ENCODE data around the gene PMM1.
A peak's percentile ranks its signal among the peaks of the same experiment; 100 is the strongest.
"Not testable (repeated sequence)": the region's sequence is repeated elsewhere in the genome, so short reads cannot be mapped to it uniquely, and the experiment has no call there.

PMM1 gene

DNA sequence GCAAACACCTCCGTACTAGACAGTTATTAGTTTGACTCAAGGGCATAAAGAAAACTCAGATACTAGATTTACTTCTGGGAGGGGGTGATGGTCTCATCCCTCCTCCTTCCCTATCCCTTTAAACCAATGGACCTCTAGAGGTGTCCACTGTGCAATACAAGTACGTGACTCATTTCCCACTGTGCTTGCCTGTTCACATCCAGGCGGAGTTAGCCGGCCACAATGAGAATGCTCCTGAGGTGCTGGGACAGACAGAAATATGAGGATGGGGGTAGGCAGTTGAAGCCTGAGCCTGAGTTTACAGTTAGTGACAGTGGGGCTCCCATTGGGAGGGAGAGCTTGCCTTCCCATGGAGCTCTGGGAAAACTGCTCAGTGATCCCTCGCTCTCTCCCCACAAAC, 8.4 kb upstream of the PMM1 start:
- TF ChIP-seq MYC (IDR thresholded peaks at IDR 0.05; ENCODE audit: low read depth, low read length): no peak
- TF ChIP-seq CTCF (IDR thresholded peaks at IDR 0.05; ENCODE audit: low read depth, low read length): no peak
- TF ChIP-seq POLR2A (IDR thresholded peaks at IDR 0.05; ENCODE audit: extremely low read depth, insufficient read length): no peak
- TF ChIP-seq MAX (IDR thresholded peaks at IDR 0.05; ENCODE audit: low read depth, low read length): no peak
- DNase-seq (ENCODE audit: low read depth): no peak
- no peak overlapping the region for H3K4me3 ChIP-seq (ENCODE audit: low read depth, low read length)

GRCh38 chr22:41597635-41597953, 8.0 kb upstream of the PMM1 start:
- TF ChIP-seq MAX (IDR thresholded peaks at IDR 0.05; ENCODE audit: low read depth, low read length): no peak
- no peak for TF ChIP-seq CTCF (IDR thresholded peaks at IDR 0.05; ENCODE audit: low read depth, low read length)
- TF ChIP-seq POLR2A (IDR thresholded peaks at IDR 0.05; ENCODE audit: extremely low read depth, insufficient read length): no peak
- TF ChIP-seq MYC (IDR thresholded peaks at IDR 0.05; ENCODE audit: low read depth, low read length): no peak
- DNase-seq (ENCODE audit: low read depth): no peak
- H3K4me3 ChIP-seq (ENCODE audit: low read depth, low read length): no peak overlapping the region

DNA sequence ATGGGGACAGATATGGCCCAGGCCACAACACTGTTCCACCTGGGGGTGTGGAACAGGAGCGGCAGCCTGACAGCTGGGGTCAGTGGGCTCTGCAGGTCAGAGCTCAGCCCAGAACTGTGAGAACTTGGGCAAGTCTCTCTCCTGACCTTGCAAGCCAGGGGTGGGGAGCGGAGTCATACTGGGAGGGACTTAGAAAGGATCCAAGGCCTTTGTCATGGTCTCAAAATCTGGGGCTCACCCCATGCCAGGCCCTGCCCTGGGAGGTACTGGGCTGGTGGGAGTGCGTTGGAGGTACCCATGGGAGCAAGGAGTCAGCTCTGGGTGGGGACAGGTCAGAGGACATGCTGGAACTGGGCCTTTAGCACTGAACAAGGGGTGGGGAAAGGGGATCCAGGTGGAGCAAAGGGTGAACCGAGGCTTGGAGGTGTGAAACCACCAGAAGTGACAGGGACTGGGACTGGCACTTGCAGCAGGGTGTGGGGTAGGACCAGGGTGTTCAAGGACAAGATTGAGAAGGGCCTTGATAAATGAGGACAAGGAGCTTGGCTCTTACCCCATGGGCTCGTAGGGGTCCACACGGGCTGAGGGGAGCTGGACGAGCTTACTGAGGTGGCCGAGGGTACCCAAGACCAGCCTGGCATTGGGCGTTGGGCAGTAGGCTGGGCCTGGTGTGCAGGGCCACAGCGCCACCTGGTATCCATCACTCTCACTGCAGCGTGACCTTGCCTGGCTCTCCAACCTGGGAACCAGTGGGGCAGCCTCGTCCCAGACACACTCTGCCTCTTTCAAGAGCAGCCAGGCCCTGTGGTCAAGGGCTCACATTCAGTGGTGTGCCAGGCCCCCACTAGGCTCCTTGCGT, 7.4 kb upstream of the PMM1 start:
- H3K4me3 ChIP-seq (ENCODE audit: low read depth, low read length): no peak overlapping the region
- peak; percentile 66 for DNase-seq (ENCODE audit: low read depth)
- TF ChIP-seq MAX (IDR thresholded peaks at IDR 0.05; ENCODE audit: low read depth, low read length) (0 out of 2 replicates have a peak, but pooled peaks have one; percentile 22), CTCF (IDR thresholded peaks at IDR 0.05; ENCODE audit: low read depth, low read length) (peak; percentile 82), POLR2A (IDR thresholded peaks at IDR 0.05; ENCODE audit: extremely low read depth, insufficient read length) (no peak)

DNA sequence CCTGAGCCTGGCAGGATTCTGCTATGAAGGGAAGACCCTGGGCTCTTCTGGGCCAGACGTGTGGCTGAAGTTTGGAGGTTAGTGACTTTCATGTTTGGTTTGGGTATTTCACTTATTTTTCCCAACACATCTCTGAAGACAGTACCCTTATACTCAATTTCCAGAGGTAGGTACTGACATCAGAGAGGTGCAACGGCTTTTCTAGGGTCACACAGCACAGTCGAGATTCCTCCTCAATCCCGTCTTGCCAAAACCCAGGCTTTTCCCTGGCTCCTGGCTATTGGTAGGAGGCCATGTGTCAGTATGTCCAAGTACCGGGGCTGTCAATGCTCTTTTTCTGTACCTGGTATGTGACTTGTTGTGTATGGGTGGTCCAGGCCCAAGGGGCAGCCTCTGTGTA, 6.1 kb upstream of the PMM1 start:
- no peak overlapping the region for H3K4me3 ChIP-seq (ENCODE audit: low read depth, low read length)
- DNase-seq (ENCODE audit: low read depth): no peak
- TF ChIP-seq MYC (IDR thresholded peaks at IDR 0.05; ENCODE audit: low read depth, low read length) (no peak), CTCF (IDR thresholded peaks at IDR 0.05; ENCODE audit: low read depth, low read length) (no peak), POLR2A (IDR thresholded peaks at IDR 0.05; ENCODE audit: extremely low read depth, insufficient read length) (no peak)

- not testable (repeated sequence) for DNase-seq (ENCODE audit: low read depth)
These were observed 3.8 kb upstream of the PMM1 start for GRCh38 chr22:41593336-41593960.

DNA sequence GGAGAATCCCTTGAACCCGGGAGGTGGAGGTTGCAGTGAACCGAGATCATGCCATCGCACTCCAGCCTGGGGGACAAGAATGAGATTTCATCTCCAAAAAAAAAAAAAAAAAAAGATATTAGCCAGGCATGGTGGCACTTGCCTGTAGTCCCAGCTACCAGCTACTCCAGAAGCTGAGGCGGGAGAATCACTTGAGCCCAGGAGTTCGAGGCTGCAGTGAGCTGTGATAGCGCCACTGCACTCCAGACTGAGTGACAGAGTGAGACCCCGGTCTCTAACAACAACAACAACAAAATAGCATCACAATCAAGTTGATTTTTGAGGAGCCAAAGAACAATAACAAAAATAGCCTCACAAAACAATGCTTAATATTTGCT, 2.3 kb downstream of the PMM1 start:
- H3K4me3 ChIP-seq (ENCODE audit: low read depth, low read length): no peak overlapping the region
- TF ChIP-seq MAX (IDR thresholded peaks at IDR 0.05; ENCODE audit: low read depth, low read length): no peak
- no peak for TF ChIP-seq POLR2A (IDR thresholded peaks at IDR 0.05; ENCODE audit: extremely low read depth, insufficient read length)
- TF ChIP-seq MYC (IDR thresholded peaks at IDR 0.05; ENCODE audit: low read depth, low read length): no peak
- no peak for TF ChIP-seq CTCF (IDR thresholded peaks at IDR 0.05; ENCODE audit: low read depth, low read length)
- no peak for DNase-seq (ENCODE audit: low read depth)

More at GRCh38 chr22:41593336-41593960, 3.8 kb upstream of the PMM1 start:
- not testable (repeated sequence) for H3K4me3 ChIP-seq (ENCODE audit: low read depth, low read length)

Data from NB4 (cell line).